Glomerular visceral epithelial cell (primary cell): ENCODE results near the gene EML3.

Experiments
- DNase-seq: peaks from one replicate; pipeline ENCODE4 v3.0.0-alpha.2; 2016; ENCODE audit errors: extremely low spot score

EML3 gene

DNA sequence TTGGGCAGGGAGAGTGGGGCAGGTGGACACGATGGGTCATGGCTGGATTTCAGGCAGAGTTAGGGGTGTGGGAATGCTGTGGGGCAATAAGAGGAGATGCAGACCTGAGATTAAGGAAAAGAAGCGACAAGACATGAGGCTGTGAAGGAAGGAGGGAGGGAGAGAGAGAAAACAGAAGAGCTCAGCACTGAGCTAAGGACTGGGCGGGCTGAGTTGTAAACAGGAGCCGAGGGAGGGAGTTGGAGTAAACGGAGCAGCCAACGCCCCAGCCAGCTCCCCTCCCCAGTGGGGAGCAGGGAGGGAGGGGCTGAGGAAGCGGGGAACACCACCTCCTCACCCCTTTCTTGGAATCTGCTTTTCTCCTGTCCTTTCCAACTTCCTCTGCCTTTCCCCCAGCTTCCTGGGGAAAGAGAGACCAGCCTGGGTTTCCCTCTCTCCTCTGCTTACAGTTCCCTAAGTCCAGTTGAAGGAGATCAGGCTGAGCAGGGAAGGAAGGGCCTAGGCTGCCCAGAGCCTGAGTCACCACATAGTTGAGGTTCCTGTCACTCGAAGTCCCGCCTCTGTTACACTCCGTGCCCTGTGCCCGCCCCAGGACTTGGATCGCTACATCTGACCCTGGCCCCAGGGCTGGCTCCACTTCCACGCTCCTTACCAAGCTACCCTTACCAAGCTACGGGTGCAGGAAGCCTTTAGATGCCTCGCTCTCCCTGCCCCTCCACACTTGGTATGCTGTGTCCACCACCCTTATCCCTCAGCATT is 59.3 kb downstream of the EML3 start:
- DNase-seq = peak; percentile 94

DNA sequence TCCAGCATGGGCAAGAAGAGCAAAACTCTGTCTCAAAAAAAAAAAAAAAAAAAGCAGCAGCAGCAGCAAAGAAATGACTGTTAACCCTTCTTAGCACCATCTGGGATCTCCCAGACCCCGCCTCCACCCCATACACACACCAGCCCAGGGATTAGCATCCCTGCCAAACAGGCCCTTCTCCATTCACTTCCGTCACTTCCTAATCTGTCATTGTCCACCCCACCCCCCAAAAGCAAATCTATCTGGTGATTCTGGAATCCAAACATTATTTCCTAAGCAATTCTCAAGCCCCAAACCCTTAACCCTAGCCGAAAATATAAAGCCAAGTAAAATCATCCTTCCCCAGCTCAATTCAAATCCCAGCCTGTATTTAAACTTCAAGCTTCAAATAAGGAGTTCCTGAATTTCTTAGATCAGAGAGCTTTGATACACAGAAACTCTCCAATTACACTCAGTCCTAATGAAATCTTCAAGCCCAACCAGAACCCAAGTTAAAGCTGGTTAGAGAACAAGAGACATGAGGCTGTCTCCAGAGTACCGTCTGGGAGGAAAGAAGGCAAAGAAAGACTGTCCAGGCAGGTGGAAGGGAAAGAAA is 60.0 kb downstream of the EML3 start:
- DNase-seq = peak; percentile 17
